GM23248 (cell line): ENCODE results near the gene NFIA.

ENCODE experiments used
- EZH2 ChIP-seq: fragments of 200-600 bp; sonication (generic); IDR thresholded peaks from 2 replicates; pipeline ENCODE4 v1.6.1; 2018; ENCODE audit warnings: antibody characterized with exemption, mild to moderate bottlenecking; ENCODE audit not compliant: insufficient read depth, poor library complexity, severe bottlenecking
- EZH2phosphoT487 ChIP-seq: fragments of 200-600 bp; sonication (generic); IDR thresholded peaks from 2 replicates; pipeline ENCODE4 v1.6.1; 2018; ENCODE audit warnings: antibody characterized with exemption, moderate library complexity, mild to moderate bottlenecking, low read depth; ENCODE audit not compliant: insufficient read depth

DNA sequence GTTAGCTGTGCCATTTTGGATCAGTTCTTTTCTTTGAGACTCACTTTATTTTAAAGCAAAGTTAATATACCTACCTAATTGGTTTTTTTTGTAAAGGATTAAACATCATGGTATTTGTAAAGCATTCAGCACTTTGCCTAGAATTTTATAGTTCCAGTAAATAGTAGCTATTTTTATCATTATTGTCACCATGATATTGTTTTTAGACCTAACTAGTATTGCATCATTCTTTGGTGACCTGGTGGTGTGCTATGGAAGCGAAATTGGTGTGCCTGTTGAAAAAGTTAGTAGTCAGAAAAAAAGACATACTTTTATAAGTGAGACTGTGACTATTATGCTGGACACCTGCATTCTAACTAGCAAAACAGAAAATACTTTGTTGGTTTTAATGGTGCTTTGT, 81.0 kb downstream of the NFIA start:
- TF ChIP-seq EZH2, result no peak
- no peak for TF ChIP-seq EZH2phosphoT487
